LoVo (cell line): ENCODE measurements around the gene DRAXIN.

Source experiments
- DNase-seq: peaks from one replicate; pipeline ENCODE4 v3.0.0-alpha.2; 2016; ENCODE audit warnings: low spot score

Gene DRAXIN, protein sequence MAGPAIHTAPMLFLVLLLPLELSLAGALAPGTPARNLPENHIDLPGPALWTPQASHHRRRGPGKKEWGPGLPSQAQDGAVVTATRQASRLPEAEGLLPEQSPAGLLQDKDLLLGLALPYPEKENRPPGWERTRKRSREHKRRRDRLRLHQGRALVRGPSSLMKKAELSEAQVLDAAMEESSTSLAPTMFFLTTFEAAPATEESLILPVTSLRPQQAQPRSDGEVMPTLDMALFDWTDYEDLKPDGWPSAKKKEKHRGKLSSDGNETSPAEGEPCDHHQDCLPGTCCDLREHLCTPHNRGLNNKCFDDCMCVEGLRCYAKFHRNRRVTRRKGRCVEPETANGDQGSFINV

DNA sequence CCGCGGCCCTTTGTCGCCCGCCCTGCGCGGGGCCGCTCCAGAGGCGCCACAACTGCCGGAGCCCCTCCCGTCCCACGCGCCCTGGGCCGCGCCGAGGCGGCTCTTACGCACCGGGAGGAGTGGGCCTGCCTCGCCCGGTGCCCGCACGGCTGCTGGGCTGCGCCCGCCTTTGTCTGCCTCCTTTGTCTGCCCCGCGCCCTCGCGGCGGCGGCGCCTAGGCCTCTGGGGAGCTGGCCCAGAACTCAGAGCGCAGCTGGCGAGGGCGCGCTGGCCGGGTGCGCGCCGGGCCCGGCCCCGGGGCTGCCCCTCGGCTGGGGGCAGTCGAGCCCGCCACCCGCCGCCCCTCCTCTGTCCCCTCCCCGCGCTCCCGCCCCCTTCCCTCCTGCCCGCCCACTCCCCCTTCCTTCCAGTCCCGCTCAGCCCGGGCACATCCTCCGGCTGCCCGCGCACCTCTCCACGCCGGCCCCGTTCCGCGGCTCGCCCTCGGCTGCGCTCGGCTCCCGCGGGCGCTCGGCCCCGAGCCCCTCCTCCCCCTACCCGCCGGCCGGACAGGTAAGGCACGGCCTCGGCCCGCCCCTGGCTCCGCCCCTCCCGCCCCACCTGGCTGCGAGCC, at the start of gene DRAXIN:
DRAXIN (plus strand) TSS at position 409 of the 613 bp plus-strand sequence. CDS start 14,549 bp downstream, outside the sequence.
- DNase-seq: no peak

DNA sequence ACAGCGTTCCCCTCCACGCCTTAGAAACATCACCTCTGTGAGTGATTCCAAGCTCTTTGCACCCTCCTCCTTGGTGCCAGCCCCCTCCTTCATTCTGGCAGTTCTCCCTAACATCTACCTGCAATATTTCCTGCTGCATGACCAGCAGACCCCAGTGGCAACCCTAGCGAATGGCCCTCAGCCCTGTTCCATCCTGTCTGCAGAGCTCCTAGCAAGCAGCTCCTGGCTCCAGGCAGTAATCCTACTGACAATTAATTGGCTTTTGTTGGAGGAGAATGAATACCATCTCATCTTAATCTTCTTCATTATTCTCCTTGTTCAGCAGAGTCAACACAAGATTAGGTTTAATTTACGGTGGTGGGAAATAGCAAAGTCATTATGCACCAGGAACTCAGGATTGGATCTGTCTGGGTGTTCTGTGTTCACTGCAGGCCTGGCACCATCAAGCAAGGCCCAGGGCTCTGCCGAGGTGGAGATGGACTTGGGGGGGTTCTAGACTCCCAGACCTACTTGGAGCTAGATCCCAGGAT, 49.7 kb upstream of the DRAXIN start:
- no peak for DNase-seq

DNA sequence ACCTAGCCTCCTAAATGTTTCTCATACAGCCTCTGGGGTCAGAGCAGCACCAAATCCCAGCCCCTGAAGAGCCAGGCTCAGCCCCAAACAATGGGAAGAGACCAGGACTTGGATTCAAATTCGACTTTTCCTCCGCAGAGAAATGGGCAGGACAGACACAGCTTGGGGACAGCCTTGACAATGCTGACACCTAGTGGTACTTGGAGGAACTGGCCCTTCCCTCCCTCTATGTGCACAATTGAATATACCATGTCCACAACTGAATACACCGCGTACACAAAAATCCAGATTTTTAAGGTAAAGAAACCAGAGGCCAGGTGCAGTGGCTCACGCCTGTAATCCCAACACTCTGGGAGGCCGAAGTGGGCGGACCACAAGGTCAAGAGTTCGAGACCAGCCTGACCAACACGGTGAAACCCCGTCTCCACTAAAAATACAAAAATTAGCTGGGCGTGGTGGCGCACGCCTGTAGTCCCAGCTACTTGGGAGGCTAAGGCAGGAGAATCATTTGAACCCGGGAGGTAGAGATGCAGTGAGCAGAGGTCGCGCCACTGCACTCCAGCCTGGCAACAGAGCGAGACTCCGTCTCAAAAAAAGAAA, 49.0 kb upstream of the DRAXIN start:
- DNase-seq: peak; percentile 68

DNA sequence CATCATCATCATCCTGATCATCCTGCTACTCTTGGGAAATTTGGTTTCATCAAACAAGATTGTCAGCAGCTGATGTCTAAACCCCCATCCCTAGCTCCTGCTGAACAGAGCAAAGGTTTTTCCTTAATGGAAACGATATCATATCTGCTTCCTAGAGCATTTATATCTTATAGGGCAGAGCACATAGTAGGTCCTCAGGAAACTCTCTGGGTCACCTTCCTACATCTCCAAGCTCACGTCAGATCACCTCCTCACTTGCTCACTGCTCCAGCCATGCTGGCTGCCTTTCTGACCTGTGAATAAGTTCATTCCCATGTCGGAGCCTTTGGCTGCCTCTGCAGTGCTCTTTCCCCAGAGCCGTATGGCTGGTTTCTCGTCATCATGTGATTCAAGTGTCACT, 47.7 kb upstream of the DRAXIN start:
- no peak for DNase-seq

DNA sequence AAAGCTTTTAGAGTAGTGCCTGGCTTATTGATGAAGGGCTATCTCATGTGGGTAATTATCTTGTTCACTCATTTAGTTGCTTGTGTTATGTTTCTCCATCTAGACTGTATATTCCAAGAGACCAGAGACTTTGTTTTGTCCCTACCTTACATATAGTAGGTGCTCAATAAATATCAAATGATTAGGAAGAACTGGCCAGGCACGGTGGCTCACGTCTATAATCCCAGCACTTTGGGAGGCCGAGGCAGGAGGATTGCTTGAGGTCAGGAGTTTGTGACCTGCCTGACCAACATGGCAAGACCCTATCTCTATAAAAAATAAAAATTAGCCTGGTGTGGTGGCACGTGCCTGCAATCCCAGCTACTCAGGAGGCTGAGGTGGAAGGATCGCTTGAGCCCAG, 46.2 kb upstream of the DRAXIN start:
- DNase-seq: no peak

DNA sequence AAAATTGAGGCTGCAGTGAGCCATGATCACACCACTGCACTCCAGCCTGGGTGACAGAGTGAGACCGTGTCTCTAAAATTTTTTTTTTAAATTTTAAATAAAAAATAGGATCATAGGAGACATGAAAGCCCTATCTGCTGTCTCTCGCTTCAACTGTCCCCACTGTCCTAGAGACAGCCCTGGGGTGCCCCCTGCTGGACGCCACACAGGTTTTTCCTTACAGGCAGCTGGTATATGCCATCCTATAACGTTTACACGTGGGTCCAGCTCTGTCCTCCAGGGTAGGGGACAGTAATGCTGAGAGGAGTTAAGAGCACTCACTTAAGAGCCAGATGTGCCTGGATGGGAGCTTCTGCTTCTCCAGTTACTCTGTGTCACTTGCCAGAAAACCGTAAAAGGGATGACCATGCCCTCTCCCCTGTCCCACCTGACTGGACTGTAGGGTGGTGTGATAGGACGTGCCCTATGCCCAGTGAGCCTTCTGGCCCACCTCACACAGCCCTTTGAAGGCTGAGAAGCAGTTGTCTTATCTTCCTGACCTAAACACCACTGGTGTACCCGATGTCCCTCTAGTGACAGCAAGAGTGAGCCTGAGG, 45.7 kb upstream of the DRAXIN start:
- peak; percentile 60 for DNase-seq

DNA sequence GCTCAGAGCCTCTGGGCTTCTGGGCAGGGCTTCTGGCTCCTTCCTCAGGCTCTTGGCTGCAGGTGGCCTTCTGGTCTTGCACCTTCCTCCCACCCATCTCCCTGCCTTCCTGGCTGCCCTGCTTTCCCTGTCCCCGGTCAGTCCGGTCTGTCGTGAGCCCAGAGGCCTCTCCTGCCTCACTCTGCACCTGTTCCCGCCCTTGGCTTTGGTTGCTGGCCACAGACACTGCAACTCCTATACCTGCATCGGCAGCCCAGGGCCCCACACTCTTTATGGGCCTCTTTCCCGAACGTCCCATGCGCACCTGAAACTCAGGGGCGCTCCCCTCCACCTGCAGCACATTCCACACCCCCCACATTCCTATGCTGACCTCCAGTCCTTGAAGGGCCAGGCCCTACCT, 45.2 kb upstream of the DRAXIN start:
- no peak for DNase-seq

DNA sequence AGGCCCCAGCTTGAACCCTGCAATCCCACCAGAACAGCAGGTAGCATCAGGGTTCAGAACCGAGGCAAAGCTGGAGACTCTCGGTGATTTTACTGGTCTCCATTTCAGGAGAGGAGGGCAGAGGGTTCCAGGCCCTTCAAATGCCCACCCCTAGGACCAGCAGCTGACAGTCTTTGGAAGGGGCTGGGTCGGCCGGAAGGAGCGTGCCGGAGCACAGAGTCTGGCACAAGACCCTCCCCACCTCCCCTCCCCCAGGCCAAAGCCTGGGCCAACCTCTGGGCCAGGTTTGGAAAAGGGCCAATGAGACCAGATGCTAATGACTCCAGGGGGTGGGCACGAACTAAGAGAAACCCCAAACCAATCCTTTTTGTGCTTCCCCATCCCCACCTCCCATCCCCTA, 44.2 kb upstream of the DRAXIN start:
- DNase-seq: no peak

DNA sequence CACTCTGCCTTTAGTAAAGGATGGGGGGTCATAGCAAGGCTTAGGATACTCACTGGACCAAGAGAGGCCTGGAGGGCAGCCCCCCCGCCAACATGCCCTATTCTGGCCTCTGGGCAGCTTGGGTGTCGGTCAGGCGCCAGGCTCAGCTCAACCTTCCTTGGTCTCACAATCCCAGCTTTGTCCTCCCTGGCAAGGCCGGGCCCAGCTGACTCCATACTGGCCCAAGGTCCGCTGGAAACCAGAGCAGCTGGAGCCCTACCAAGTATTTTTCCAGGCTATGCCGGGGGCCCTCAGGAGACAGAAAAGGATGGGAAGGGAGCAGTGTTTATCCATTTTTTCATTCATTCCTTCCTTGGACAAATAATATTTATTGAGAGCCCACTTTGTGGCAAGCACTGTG, 43.5 kb upstream of the DRAXIN start:
- no peak for DNase-seq

DNA sequence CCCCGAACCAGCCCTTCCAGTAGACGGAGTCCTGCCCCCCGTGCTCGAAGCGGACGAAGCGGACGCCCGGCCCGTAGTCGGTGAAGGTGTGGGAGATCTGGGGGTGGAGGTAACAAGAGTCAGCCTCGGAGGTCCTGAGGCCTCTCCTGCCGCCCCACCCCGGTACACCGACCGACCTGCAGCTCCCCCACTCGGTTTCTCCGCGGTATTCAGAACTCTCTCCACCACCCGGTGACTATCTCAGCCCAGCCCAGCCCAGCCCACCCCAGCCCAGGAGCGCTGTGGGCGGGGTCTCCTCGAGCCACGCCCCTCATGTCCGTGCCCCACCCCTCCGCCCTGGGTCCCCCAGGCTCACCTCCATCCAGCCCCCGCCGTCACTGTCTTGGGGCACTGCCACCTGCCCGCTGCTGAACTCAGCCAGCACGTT, 42.8 kb upstream of the DRAXIN start:
- no peak for DNase-seq

DNA sequence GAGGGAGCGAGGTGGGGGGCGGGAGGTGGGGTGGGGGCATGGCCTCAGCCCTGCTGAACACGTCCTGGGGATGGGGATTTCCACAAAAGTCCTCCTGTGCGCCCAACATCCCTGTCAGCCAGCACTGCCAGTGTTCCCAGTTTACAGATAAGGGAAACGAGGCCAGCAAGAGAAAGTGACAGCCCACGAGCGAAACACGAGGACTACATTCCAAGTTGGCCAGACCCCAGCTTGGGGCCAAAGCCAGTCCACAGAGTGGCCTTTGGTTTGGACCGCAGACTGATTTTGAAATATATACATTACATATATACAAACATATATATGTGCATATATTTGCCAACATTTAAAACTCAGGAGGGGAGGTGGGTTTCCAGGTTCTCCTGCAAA, 42.3 kb upstream of the DRAXIN start:
- DNase-seq: no peak

DNA sequence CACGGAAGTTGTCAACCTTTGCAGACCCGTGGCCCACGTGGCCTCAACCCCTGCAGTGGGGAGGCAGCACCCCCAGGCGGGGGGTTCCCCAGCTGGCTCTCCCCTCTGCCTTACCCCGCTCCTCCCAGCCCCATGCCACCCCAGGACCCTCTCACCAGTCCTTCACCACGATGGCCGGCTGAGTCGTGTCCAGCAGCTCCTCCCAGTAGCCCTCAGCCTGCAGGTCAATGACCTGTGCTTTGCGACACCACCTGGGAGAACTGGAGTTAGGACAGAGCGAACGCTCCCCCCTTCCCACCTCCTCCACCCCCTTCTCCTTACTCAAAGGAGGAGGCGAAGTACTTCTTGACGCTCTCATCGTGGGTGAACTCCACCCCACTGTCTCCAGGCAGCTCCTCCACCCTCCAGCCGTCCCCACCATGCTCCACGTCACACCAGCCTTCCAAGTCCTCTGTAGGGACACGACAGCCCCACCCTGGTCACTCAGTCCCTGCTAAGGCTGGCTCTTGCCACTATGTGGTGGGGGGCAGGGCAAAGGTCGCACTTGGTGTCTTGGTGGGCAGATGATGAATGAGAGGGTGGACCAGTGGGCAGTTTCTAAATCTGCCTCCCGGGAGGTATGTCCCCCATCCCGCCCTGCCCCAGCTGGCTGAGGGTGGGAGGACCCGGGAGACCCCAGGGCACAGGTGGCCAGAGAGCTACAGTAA, 41.7 kb upstream of the DRAXIN start:
- no peak for DNase-seq

DNA sequence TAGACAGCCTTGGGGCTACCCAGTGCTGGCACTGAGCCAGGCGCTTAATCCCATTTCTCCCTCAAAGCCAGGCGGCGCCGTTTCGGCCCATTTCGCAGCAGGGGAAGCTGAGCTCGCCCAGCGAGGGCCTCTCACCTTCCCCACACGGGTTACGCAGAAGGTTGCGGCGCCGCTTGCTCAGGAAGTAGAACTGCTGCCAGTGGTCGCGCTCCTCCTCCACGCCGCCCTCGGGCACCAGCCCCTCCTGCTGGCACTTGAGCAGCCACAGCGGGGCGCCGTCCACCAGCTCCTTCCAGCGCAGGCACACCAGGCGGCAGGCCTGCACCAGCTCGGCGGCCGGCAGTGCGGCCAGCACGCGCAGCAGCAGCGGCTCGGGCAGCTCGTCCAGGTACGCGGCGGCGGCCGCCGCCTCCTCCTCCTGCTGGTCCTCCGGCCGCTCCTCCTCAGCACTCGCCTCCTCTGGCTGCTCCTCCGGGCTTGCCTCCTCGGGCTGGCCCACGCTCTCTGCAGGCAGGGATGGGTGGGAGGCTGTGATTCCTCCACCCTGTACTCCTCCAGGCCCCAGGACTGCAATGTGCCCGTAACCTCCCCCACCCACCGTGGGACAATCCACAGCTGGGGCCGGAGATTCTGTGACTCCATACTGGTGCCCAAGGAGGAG, 41.0 kb upstream of the DRAXIN start:
- DNase-seq: no peak

DNA sequence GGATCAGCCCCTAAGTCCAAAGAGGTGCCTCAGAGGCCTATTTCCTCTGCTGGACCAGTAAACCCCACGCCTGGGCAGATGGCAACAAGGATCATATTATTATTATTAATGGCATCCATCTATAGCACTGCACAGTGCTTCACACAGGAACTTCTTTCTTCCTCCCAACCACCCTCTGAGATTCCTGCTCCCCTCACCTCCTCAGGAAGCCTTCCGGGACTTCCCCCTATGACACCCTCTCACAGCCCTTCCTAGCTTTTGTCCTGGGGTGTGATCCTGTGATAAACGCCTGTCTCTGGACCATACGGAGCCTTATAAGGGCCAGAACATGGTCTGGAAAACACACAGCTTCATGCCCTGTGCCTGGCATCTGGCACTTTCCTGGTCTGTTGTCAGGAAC, 40.5 kb upstream of the DRAXIN start:
- DNase-seq: no peak

DNA sequence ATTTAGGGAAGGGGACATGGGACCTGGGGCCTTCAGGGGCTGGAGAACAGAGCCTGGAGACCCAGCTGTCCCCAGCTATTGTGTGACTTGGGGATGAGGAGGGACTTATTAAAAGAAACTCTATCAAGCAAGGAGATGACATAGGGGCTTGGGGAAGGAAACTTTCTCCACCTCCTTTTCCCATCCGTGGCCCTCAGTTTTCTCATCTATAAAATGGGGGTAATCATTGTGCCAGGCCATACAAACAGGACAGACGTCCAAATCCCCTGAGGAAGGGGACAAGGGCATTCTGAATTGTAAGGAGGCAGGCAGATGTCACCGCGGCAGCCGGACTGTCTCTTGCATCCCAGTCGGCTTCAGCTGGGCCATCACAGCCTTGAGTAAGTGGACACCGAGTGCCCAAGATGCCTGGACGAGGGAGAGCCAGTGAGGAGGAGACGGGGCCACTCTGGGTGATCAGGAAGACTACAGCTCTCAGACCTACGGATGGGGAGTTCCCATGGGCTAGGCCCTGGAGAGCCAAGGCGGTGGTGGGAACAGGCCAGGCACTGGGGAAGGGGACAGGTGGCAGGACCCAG, 39.2 kb upstream of the DRAXIN start:
- DNase-seq: no peak

DNA sequence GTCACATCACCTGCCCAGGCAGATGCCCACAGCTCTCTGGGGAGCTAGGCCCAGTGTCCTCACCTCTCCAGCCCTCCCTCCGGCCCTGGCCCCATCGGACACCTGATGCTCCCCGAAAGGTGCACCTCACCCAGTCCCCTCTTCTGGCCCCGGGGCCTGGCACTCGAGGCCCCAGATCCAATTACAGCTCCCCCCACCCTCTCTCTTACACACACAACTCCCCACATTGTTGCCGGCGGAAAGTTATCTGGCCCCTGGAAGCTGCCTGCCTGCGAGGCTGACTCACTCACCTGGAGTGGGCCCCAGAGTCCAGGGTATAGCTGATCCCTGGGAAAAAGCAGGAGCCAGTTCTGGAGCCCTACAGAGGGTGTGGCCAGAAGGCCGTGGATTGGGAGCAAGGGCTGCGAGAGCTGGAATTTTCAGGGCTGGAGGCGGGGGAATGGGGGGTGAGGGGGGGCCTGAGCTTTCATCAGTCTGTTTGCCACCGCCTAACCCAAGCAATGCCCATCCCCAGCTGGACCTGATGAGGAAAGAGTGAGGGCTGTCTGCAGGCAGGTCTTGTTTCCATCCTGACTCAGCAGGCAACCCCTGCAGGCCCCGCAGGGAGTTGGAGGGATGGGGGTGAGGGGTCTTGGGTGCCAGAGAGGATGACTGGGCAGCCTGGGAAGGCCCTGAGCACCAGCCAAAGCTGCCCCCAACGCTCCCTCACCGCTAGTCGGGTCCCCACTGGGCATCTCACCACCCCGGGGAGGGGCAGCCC, 38.2 kb upstream of the DRAXIN start:
- peak; percentile 14 for DNase-seq

DNA sequence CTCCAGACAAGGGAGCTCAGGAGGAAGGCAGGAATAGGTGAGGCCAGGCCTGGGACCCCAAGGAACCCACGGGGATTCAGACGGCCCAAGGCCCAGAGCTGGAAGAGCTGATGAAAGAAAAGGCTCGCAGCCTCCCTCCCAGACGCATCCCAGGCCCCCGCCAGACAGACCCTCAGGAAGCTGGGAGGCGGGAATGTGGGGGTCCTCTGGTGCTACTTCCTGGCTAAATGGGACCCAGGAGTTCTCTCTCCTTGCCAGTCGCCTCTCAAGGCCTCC, 37.7 kb upstream of the DRAXIN start:
- DNase-seq: no peak

DNA sequence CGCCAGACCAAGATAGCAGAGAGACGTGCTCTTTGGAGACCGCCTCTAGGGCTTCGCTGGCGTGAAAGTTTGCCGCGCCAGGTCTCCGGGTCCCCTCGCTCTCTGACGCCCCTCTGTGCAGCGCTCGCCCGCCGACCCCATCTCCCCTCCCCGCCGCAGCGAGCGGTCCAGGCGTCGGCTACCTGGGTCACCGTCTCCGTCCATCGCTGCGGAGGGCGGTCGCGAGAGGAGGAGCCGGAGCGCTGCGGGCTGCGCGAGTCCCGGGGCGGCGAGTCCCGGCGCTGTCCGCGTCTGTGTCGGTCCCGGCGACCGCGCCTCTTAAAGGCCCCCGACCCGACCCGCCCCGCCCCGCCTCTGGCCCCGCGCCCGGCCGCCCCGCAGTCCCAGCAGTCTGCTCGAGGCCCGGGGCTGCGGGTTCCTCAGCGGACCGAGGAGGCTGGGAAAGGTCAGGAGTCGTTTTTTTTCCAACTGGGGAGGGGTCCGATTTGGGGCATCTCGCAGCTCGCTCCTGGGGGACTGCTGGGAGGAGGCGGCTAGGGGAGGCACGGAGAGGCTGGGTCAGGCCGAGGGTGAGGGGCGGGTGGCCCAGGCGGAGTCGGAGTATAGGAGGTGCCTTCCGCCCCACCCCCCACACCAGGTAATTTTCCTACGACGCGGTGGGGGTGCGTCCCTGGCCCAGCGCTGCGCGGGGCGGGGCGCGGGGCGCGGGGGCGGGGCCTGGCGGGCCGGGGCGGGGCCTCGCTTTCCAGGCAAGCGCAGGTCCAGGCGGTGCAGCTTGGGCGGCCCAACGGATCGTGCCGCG, 37.2 kb upstream of the DRAXIN start, which contains the start of the genes FBXO2 and FBXO44:
FBXO2 (minus strand) TSS at position 293 of the 802 bp plus-strand sequence; CDS start at position 204, 89 bp downstream.
FBXO44 (plus strand) TSS at position 741 of the 802 bp plus-strand sequence. CDS start 959 bp downstream, outside the sequence.
- peak; percentile 66 for DNase-seq
